Measurements from ENCODE around the gene ZNF66.
"Not testable (repeated sequence)": the region's sequence is repeated elsewhere in the genome, so short reads cannot be mapped to it uniquely, and the experiment has no call there.

Gene ZNF66

DNA sequence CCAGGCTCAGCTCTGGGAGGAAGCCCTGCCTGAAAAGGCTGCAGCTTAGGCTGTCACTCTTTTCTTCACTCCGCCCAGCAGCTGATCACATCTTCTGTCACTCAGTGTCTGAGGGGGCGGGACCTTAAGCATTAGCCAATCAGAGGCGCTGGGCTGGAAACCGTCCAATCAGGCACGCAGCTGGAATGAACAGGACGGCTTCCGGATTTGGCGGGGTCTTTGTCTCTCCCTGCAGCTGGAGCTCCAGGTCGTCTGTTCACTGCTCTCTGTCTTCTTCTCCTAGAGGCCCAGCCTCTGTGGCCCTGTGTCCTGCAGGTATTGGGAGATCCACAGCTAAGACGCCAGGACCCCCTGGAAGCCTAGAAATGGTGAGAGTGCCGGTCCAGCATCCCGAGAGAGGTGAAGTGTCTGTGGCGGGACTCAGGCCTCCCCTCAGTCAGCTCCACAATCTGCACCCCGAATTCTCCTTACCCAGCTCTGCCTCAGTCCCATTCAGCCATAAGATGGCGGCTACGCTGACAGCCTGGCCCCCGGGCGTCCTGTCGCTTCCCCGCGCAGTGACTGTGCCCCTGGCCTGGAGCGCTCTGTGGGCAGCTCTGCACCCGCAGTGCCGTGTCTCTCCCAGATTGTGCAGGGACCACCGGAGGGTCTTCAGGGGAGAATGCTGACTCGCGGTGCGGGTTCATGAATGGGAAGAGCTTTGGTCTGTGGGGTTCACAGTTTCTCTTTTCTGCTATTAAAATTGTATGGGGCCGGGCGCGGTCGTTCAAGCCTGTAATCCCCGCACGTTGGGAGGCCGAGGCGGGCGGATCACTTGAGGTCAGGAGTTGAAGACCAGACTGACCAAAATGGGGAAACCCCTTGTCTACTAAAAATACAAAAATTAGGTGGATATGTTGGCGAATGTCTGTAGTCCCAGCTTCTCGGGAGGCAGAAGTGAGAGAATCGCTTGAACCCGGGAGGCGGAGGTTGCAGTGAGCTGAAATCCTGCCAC is at the start of gene ZNF66:
Gene ZNF66, plus strand, starts transcription at position 222 of the 994 bp plus-strand sequence. Its CDS starts 144 bp downstream, at position 366.
- peak; percentile 85 to 90 (median 85) for DNase-seq (ENCODE audit: low read depth in 3 of 3, low spot score in 1 of 3)

DNA sequence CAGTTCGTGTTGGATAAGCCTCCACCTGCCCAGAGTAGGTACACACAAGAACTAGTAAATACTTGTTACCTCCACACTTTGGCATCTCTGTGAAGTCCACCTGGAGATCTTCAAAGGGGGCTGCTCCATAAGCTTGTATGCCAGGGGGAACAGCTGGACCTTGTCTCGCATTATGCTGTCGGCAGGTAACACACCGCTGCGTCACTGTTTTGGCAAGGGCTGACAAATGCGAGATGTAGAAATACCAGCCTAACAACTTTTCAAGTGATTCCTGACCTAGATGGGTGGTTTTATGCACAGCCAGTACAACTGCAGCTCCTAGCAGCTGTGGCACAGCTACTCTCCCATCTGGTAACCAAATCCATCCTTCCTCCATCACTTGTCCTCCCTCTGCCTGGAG is 25.9 kb upstream of the ZNF66 start:
- DNase-seq (ENCODE audit: low read depth in 3 of 3, low spot score in 1 of 3) = not testable (repeated sequence)

GRCh38 chr19:20752291-20752690 is 23.8 kb upstream of the ZNF66 start:
- DNase-seq (ENCODE audit: low read depth in 3 of 3, low spot score in 1 of 3) = not testable (repeated sequence)

GRCh38 chr19:20769225-20769736 is 6.8 kb upstream of the ZNF66 start:
- not testable (repeated sequence) for DNase-seq (ENCODE audit: low read depth in 3 of 3, low spot score in 1 of 3)

GRCh38 chr19:20787786-20788185 is 11.7 kb downstream of the ZNF66 start:
- no peak for DNase-seq (ENCODE audit: low read depth in 3 of 3, low spot score in 1 of 3)

DNA sequence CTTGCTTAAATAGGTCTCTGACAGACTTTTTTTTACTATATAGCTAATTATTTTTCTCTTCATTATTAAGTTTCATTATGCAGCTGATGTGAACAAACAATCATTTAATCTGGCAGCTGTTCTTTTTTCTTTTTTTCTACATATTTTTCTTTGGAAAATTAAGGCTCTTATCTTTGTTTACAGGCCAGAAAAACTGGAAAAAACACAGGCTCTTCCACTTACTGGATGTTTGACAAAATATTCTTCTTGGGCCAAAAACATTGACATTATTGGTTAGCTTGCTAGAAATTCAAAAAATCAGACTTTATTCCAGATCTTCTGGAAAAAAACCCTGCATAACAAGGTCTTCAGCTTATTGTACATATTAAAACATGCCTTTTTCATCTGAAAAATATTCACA is 15.7 kb downstream of the ZNF66 start:
- DNase-seq (ENCODE audit: low read depth in 3 of 3, low spot score in 1 of 3) = no peak

DNA sequence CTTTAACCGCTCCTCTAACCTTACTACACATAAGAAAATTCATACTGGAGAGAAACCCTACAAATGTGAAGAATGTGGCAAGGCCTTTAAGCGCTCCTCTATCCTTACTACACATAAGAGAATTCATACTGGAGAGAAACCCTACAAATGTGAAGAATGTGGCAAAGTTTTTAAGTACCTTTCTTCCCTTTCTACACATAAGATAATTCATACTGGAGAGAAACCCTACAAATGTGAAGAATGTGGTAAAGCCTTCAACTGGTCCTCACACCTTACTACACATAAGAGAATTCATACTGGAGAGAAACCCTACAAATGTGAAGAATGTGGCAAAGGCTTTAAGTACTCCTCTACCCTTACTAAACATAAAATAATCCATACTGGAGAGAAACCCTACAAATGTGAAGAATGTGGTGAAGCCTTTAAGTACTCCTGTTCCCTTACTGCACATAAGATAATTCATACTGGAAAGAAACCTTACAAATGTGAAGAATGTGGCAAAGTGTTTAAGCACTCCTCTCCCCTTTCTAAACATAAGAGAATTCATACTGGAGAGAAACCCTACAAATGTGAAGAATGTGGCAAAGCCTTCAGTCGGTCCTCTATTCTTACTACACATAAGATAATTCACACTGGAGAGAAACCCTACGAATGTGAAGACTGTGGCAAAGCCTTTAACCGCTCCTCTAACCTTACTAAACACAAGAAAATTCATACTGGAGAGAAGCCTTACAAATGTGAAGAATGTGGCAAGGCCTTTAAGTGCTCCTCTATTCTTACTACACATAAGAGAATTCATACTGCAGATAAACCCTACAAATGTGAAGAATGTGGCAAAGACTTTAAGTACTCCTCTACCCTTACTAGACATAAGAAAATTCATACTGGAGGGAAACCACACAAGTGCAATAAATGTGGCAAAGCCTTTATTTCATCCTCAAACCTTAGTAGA is 30.5 kb downstream of the ZNF66 start:
- DNase-seq (ENCODE audit: low read depth in 3 of 3, low spot score in 1 of 3) = not testable (repeated sequence)

GRCh38 chr19:20840371-20840770 is 64.3 kb downstream of the ZNF66 start:
- DNase-seq (ENCODE audit: low read depth in 3 of 3, low spot score in 1 of 3) = no peak

Measured in stimulated activated CD4-positive, alpha-beta T cell treated with anti-CD3 and anti-CD28 coated beads, TNF-alpha, amount 100 ng/mL, for 1 hour (primary cell).